HepG2 (cell line): ENCODE results near the gene MIB1. TPM values are rescaled to one million over a fixed set of nuclear protein-coding genes. Genes with fewer than 3 reads are reported as not detected.

Experiments used
- CSRNP1 ChIP-seq: sonication (generic); formaldehyde crosslinking; IDR thresholded peaks from 2 replicates; pipeline ENCODE4 v1.8.1; 2023; ENCODE audit warnings: mild to moderate bottlenecking, missing genetic modification reagents
- FOXA1 ChIP-seq, 2 experiments: fragments of 450-650 bp in 1 of 2; sonication (generic) in 1 of 2; formaldehyde crosslinking in 1 of 2; IDR thresholded peaks; 2 replicates each; pipeline versions ENCODE4 v1.4.0 to v1.6.1; 2016 to 2020; ENCODE audit warnings: missing genetic modification reagents in 1 of 2
- FOXA3 ChIP-seq: IDR thresholded peaks from 2 replicates; pipeline ENCODE4 v1.6.1; 2016; ENCODE audit warnings: missing genetic modification reagents, missing compliant biosample characterization
- FOXJ3 ChIP-seq: sonication (generic); formaldehyde crosslinking; IDR thresholded peaks from 2 replicates; pipeline ENCODE4 v1.4.0; 2020; ENCODE audit warnings: missing genetic modification reagents, mild to moderate bottlenecking, borderline replicate concordance
- KLF16 ChIP-seq, 2 experiments: sonication (generic) in 1 of 2; formaldehyde crosslinking in 1 of 2; IDR thresholded peaks; 2 replicates each; pipeline versions ENCODE4 v1.6.1 to v1.8.0; 2016 to 2023; ENCODE audit warnings: missing genetic modification reagents in 2 of 2, missing compliant biosample characterization in 1 of 2
- KLF6 ChIP-seq: IDR thresholded peaks from 2 replicates; pipeline ENCODE4 v1.8.0; 2016; ENCODE audit warnings: missing biosample characterization, missing genetic modification reagents
- MATR3 ChIP-seq: sonication (generic); formaldehyde crosslinking; IDR thresholded peaks from 2 replicates; pipeline ENCODE4 v1.4.0; 2020; ENCODE audit warnings: missing genetic modification reagents
- MBD4 ChIP-seq: IDR thresholded peaks from 2 replicates; pipeline ENCODE4 v1.6.1; 2012; ENCODE audit warnings: low read length, inconsistent platforms, borderline replicate concordance
- NCOA2 ChIP-seq: sonication (generic); formaldehyde crosslinking; IDR thresholded peaks from 2 replicates; pipeline ENCODE4 v1.8.0; 2022; ENCODE audit warnings: inconsistent platforms
- NFKB2 ChIP-seq: sonication (generic); formaldehyde crosslinking; IDR thresholded peaks from 2 replicates; pipeline ENCODE4 v1.4.0; 2020; ENCODE audit warnings: missing genetic modification reagents, borderline replicate concordance
- PRMT3 ChIP-seq: sonication (generic); formaldehyde crosslinking; IDR thresholded peaks from 2 replicates; pipeline ENCODE4 v1.8.1; 2022; ENCODE audit warnings: low read depth, mild to moderate bottlenecking, moderate library complexity, missing genetic modification reagents, borderline replicate concordance
- SATB2 ChIP-seq: sonication (generic); formaldehyde crosslinking; IDR thresholded peaks from 2 replicates; pipeline ENCODE4 v1.5.0; 2020; ENCODE audit warnings: missing genetic modification reagents
- SIN3A ChIP-seq: IDR thresholded peaks from 2 replicates; pipeline ENCODE4 v1.6.1; 2011; ENCODE audit warnings: low read depth, mild to moderate bottlenecking, control low read depth, low read length, borderline replicate concordance
- SIX4 ChIP-seq: sonication (generic); formaldehyde crosslinking; IDR thresholded peaks from 2 replicates; pipeline ENCODE4 v1.4.0; 2020; ENCODE audit warnings: missing genetic modification reagents
- SP5 ChIP-seq: IDR thresholded peaks from 2 replicates; pipeline ENCODE4 v1.6.1; 2016; ENCODE audit warnings: low read depth, borderline replicate concordance
- SRSF4 ChIP-seq: fragments of 200-400 bp; formaldehyde crosslinking; IDR thresholded peaks from one replicate; pipeline ENCODE4 v1.6.1; 2018; ENCODE audit warnings: mild to moderate bottlenecking, low read depth, low read length, moderate library complexity; ENCODE audit not compliant: poor library complexity, severe bottlenecking
- TFAP4 ChIP-seq: sonication (generic); IDR thresholded peaks from 2 replicates; pipeline ENCODE4 v1.6.1; 2016; ENCODE audit warnings: low read depth, borderline replicate concordance
- XBP1 ChIP-seq: sonication (generic); formaldehyde crosslinking; IDR thresholded peaks from 2 replicates; pipeline ENCODE4 v1.5.0; 2020; ENCODE audit warnings: missing genetic modification reagents
- ZBTB37 ChIP-seq: sonication (generic); formaldehyde crosslinking; IDR thresholded peaks from 2 replicates; pipeline ENCODE4 v1.4.0; 2020; ENCODE audit warnings: mild to moderate bottlenecking, missing genetic modification reagents
- ZNF331 ChIP-seq: sonication (generic); formaldehyde crosslinking; IDR thresholded peaks from 2 replicates; pipeline ENCODE4 v1.4.0; 2020; ENCODE audit warnings: missing genetic modification reagents
- ZNF33B ChIP-seq: sonication (generic); formaldehyde crosslinking; IDR thresholded peaks from 2 replicates; pipeline ENCODE4 v1.5.1; 2020; ENCODE audit warnings: mild to moderate bottlenecking, missing genetic modification reagents
- ZNF350 ChIP-seq: sonication (generic); formaldehyde crosslinking; IDR thresholded peaks from 2 replicates; pipeline ENCODE4 v1.4.0; 2020; ENCODE audit warnings: mild to moderate bottlenecking, low read depth, missing genetic modification reagents, borderline replicate concordance
- ZNF530 ChIP-seq: sonication (generic); formaldehyde crosslinking; IDR thresholded peaks from 2 replicates; pipeline ENCODE4 v1.5.0; 2020; ENCODE audit warnings: low read depth, mild to moderate bottlenecking, missing genetic modification reagents
- ZNF569 ChIP-seq: sonication (generic); formaldehyde crosslinking; IDR thresholded peaks from 2 replicates; pipeline ENCODE4 v1.5.0; 2020; ENCODE audit warnings: mild to moderate bottlenecking, missing genetic modification reagents, moderate library complexity, borderline replicate concordance
- ZNF776 ChIP-seq: sonication (generic); formaldehyde crosslinking; IDR thresholded peaks from 2 replicates; pipeline ENCODE4 v1.4.0; 2020; ENCODE audit warnings: mild to moderate bottlenecking, missing genetic modification reagents
- polyA plus RNA-seq, 8 experiments: library from polyadenylated mRNA; depleted of rRNA in 3 of 8; stranded (reverse) in 7 of 8; unstranded in 1 of 8; fragments of >200 nt; fragmentation: Illumina TruSeq in 4 of 8; extraction: Trizol in 4 of 8; gene quantifications; 2 replicates each; pipeline versions ENCODE4 v1.2.1 to v1.2.3, GENCODE V29; 2011 to 2016; ENCODE audit warnings: low read depth in 4 of 8, missing spikeins in 1 of 8, mixed read lengths in 1 of 8; ENCODE audit not compliant: insufficient read depth in 1 of 8
- total RNA-seq, 5 experiments: library from RNA; depleted of rRNA; stranded (reverse); fragments of >200 nt; fragmentation: Illumina TruSeq; extraction: Trizol; gene quantifications; 2 replicates each; pipeline ENCODE4 v1.2.3, GENCODE V29; 2016; ENCODE audit warnings: low read depth in 1 of 5
- TF ChIP-seq, protein P1 (sequence below): sonication (generic); formaldehyde crosslinking; IDR thresholded peaks from 2 replicates; pipeline ENCODE4 v1.4.0; 2020; ENCODE audit warnings: missing genetic modification reagents

MIB1 gene
- total and polyA plus RNA-seq, 2 of the 13 experiments (the other 11 are each of a cell fraction or from before 2014, with no cell fraction given), result 12.0 to 47.0 TPM

DNA sequence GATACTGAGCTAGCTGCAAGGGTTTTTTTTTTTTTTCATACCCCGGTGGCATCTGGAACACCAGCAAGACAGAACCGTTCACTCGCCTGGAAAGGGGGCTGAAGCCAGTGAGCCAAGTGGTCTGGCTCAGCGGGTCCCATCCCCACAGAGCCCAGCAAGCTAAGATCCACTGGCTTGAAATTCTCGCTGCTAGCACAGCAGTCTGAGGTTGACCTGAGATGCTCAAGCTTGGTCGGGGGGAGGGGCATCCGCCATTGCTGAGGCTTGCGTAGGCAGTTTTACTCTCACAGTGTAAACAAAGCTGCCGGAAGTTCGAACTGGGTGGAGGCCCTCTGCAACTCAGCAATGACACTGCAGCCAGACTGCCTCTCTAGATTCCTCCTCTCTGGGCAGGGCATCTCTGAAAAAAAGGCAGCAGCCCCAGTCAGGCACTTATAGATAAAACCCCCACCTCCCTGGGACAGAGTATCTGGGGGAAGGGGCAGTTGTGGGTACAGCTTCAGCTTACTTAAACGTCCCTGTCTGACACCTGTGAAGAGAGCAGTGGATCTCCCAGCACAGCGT, 5.1 kb upstream of the MIB1 start (continued):
- TF ChIP-seq, protein P1, sequence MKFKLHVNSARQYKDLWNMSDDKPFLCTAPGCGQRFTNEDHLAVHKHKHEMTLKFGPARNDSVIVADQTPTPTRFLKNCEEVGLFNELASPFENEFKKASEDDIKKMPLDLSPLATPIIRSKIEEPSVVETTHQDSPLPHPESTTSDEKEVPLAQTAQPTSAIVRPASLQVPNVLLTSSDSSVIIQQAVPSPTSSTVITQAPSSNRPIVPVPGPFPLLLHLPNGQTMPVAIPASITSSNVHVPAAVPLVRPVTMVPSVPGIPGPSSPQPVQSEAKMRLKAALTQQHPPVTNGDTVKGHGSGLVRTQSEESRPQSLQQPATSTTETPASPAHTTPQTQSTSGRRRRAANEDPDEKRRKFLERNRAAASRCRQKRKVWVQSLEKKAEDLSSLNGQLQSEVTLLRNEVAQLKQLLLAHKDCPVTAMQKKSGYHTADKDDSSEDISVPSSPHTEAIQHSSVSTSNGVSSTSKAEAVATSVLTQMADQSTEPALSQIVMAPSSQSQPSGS (CRISPR knock-in tag), result 0 out of 2 replicates have a peak, but pooled peaks have one; percentile 20
- TF ChIP-seq XBP1 (CRISPR knock-in tag) (no peak), ZBTB37 (no peak), ZNF350 (CRISPR knock-in tag) (0 out of 2 replicates have a peak, but pooled peaks have one; percentile 34), SATB2 (CRISPR knock-in tag) (no peak), TFAP4 (no peak; the same call in 1 of the 2 replicates), FOXA1 (IDR thresholded peaks at IDR 0.05) (no peak), FOXA1 (CRISPR knock-in tag; IDR thresholded peaks at IDR 0.05) (peak; percentile 95), KLF16 (CRISPR knock-in tag; IDR thresholded peaks at IDR 0.05) (peak in 1 of 2 experiments; percentile 40; a peak in 1 of 4 replicates), ZNF33B (CRISPR knock-in tag) (no peak), MATR3 (no peak), PRMT3 (CRISPR knock-in tag) (no peak), ZNF569 (CRISPR knock-in tag) (no peak), ZNF776 (CRISPR knock-in tag) (no peak), SIX4 (CRISPR knock-in tag) (no peak), FOXA3 (peak; percentile 91), ZNF331 (CRISPR knock-in tag) (no peak), NCOA2 (CRISPR knock-in tag) (0 out of 2 replicates have a peak, but pooled peaks have one; percentile 23), CSRNP1 (CRISPR knock-in tag) (no peak), SIN3A (no peak), FOXJ3 (peak; percentile 54; the same call in 1 of the 2 replicates), MBD4 (no peak), SRSF4 (no peak), KLF6 (no peak), ZNF530 (CRISPR knock-in tag) (no peak), SP5 (CRISPR knock-in tag) (peak; percentile 70; the same call in 1 of the 2 replicates), NFKB2 (CRISPR knock-in tag) (0 out of 2 replicates have a peak, but pooled peaks have one; percentile 26)
